ENCODE results near the gene GBP6. TPM values are rescaled to one million over a fixed set of nuclear protein-coding genes. Genes with fewer than 3 reads are reported as not detected.
"Not testable (repeated sequence)": the region's sequence is repeated elsewhere in the genome, so short reads cannot be mapped to it uniquely, and the experiment has no call there.

GBP6 gene
- polyA plus RNA-seq, 3 donors: not detected

- Histone ChIP-seq H3K36me3 (replicated peaks in 1 of 2; ENCODE audit: control insufficient read depth in 1 of 2, insufficient read depth in 2 of 2, low read length in 2 of 2) (no peaks in the 10 kb centered on the region), H3K79me2 (ENCODE audit: insufficient read depth, low read length) (no peaks in the 10 kb centered on the region), H3K27me3 (ENCODE audit: control insufficient read depth in 2 of 2, insufficient read depth in 2 of 2, low read length in 2 of 2) (no peaks in the 10 kb centered on the region), H3K4me2 (replicated peaks; ENCODE audit: extremely low read depth, low read length, poor library complexity, severe bottlenecking) (no peak overlapping the region), H3K27ac (ENCODE audit: low read depth in 1 of 2, low read length in 2 of 2) (no peak overlapping the region), H4K20me1 (ENCODE audit: insufficient read depth, low read length) (no peaks in the 10 kb centered on the region), H2AFZ (ENCODE audit: insufficient read depth, low read depth, low read length, poor library complexity, severe bottlenecking) (no peak overlapping the region), H3K4me1 (ENCODE audit: control insufficient read depth in 1 of 2, insufficient read depth in 2 of 2, low read length in 2 of 2) (peaks cover 12 to 15% of the 10 kb centered on the region in 2 donors), H3K9me3 (replicated peaks in 1 of 2; ENCODE audit: control insufficient read depth in 1 of 2, insufficient read depth in 1 of 2, low read length in 2 of 2) (peaks cover 15 to 17% of the 10 kb centered on the region in 2 donors), H3K9ac (ENCODE audit: insufficient read depth, low read length, poor library complexity, severe bottlenecking) (no peak overlapping the region), H3K4me3 (replicated peaks in 1 of 3; ENCODE audit: low read depth in 2 of 3, low read length in 3 of 3) (no peak overlapping the region)
- no peak for TF ChIP-seq CTCF (IDR thresholded peaks at IDR 0.05)
- H3K4me1 Mint-ChIP-seq: peaks cover 16% of the 10 kb centered on the region
- 100% methylated on average over 1 of the region's 4 CpGs for WGBS (ENCODE audit: insufficient coverage)
- no peak overlapping the region for H3K27ac Mint-ChIP-seq
- no peak overlapping the region for H3K4me3 Mint-ChIP-seq
- DNase-seq: no peak
- no peaks in the 10 kb centered on the region for H3K36me3 Mint-ChIP-seq
- peaks cover 0 to 3% (median 0%) of the 10 kb centered on the region in 3 donors for H3K27me3 Mint-ChIP-seq (ENCODE audit: low read depth in 3 of 3)
- peaks cover under 1 to 15% (median 12%) of the 10 kb centered on the region in 7 donors for H3K9me3 Mint-ChIP-seq
- intact Hi-C loops (cut with micrococcal nuclease): no loop called here
Observed at GRCh38 chr1:89433421-89433820, 69.6 kb downstream of the GBP6 start.

- H3K4me3 Mint-ChIP-seq; intact Hi-C loops (cut with micrococcal nuclease); H4K20me1 ChIP-seq (ENCODE audit: insufficient read depth, low read length); H3K4me3 ChIP-seq (replicated peaks in 1 of 3; ENCODE audit: low read depth in 2 of 3, low read length in 3 of 3); H3K36me3 ChIP-seq (replicated peaks in 1 of 2; ENCODE audit: control insufficient read depth in 1 of 2, insufficient read depth in 2 of 2, low read length in 2 of 2); H3K27me3 ChIP-seq (ENCODE audit: control insufficient read depth in 2 of 2, insufficient read depth in 2 of 2, low read length in 2 of 2); H3K27ac ChIP-seq (ENCODE audit: low read depth in 1 of 2, low read length in 2 of 2); H3K4me1 ChIP-seq (ENCODE audit: control insufficient read depth in 1 of 2, insufficient read depth in 2 of 2, low read length in 2 of 2); H3K27me3 Mint-ChIP-seq (ENCODE audit: low read depth in 3 of 3); H3K4me1 Mint-ChIP-seq; H3K27ac Mint-ChIP-seq; H3K9ac ChIP-seq (ENCODE audit: insufficient read depth, low read length, poor library complexity, severe bottlenecking); H3K79me2 ChIP-seq (ENCODE audit: insufficient read depth, low read length); H2AFZ ChIP-seq (ENCODE audit: insufficient read depth, low read depth, low read length, poor library complexity, severe bottlenecking); DNase-seq; H3K4me2 ChIP-seq (replicated peaks; ENCODE audit: extremely low read depth, low read length, poor library complexity, severe bottlenecking); H3K36me3 Mint-ChIP-seq: not testable (repeated sequence)
- H3K9me3 Mint-ChIP-seq: peaks cover 7 to 23% (median 20%) of the 10 kb centered on the region in 7 donors
- WGBS (ENCODE audit: insufficient coverage): 91% methylated on average over 5 of the region's 9 CpGs
- peaks cover 23 to 25% of the 10 kb centered on the region in 2 donors for H3K9me3 ChIP-seq (replicated peaks in 1 of 2; ENCODE audit: control insufficient read depth in 1 of 2, insufficient read depth in 1 of 2, low read length in 2 of 2)
Observed at GRCh38 chr1:89434058-89434780, 70.4 kb downstream of the GBP6 start.

Other genes starting within 250 kb of the GBP6 start
- gene GBP2, start 237.9 kb upstream of the GBP6 start, polyA plus RNA-seq: 10 to 100 TPM; 46.1 to 83.9 (median 74.1) TPM
- not detected for gene GBP7, start 188.1 kb upstream of the GBP6 start, polyA plus RNA-seq
- 10 to 100 TPM; 10.3 to 17.4 (median 13.0) TPM for gene GBP4, start 165.1 kb upstream of the GBP6 start, polyA plus RNA-seq
- gene GBP5, start 91.2 kb upstream of the GBP6 start, polyA plus RNA-seq: 10 to 100 TPM in 2 of 3 donors, 1 to 10 TPM in 1; 9.8 to 36.4 (median 16.9) TPM
- 1 to 10 TPM; 4.5 to 9.1 (median 7.9) TPM for gene LRRC8B, start 160.8 kb downstream of the GBP6 start, polyA plus RNA-seq